Frontal cortex (tissue), 4 donors: Measurements from ENCODE around the gene SLC44A5. TPM values are rescaled to one million over a fixed set of nuclear protein-coding genes. Genes with fewer than 3 reads are reported as not detected.
"Not testable (repeated sequence)": the region's sequence is repeated elsewhere in the genome, so short reads cannot be mapped to it uniquely, and the experiment has no call there.

Source experiments
- DNase-seq, 2 donors: peaks; one replicate each; pipeline ENCODE4 v3.0.0; 2012; ENCODE audit warnings: low spot score in 2 of 2
- FAIRE-seq: peaks from 2 replicates; lab custom pipeline; 2012; peaks lifted over from hg19 to GRCh38; lab: Jason Lieb, UNC
- total RNA-seq: library from RNA; depleted of rRNA; stranded (reverse); fragments of >200 nt; gene quantifications from one replicate; pipeline ENCODE4 v1.2.3, GENCODE V29; 2014
- donor health status: control.
- donor health status: control.
- donor health status: control.

The SLC44A5 gene
- total RNA-seq, 1 donor from 2014 or later, result 162 TPM

- DNase-seq, result no peak
- FAIRE-seq, result no peak
Observed at GRCh38 chr1:75529488-75529887, 81.4 kb downstream of the SLC44A5 start.

- no peak for FAIRE-seq
- no peak for DNase-seq
Observed at GRCh38 chr1:75528001-75528400, 82.9 kb downstream of the SLC44A5 start.

GRCh38 chr1:75522389-75522788, 88.5 kb downstream of the SLC44A5 start:
- DNase-seq, result no peak
- FAIRE-seq, result no peak

GRCh38 chr1:75521658-75522057, 89.3 kb downstream of the SLC44A5 start:
- no peak for DNase-seq
- FAIRE-seq, result no peak

GRCh38 chr1:75520862-75521475, 89.9 kb downstream of the SLC44A5 start:
- FAIRE-seq (no peak), DNase-seq (no peak)

- no peak for FAIRE-seq
- no peak for DNase-seq
Observed at GRCh38 chr1:75519651-75520427, 91.1 kb downstream of the SLC44A5 start.

- FAIRE-seq, result no peak
- DNase-seq, result no peak
Observed at GRCh38 chr1:75518686-75519085, 92.2 kb downstream of the SLC44A5 start.

GRCh38 chr1:75514270-75514669, 96.6 kb downstream of the SLC44A5 start:
- no peak for FAIRE-seq
- no peak for DNase-seq

- FAIRE-seq (no peak), DNase-seq (no peak)
Observed at GRCh38 chr1:75506976-75507375, 103.9 kb downstream of the SLC44A5 start.

- no peak for FAIRE-seq
- DNase-seq, result no peak
Observed at GRCh38 chr1:75503221-75503974, 107.5 kb downstream of the SLC44A5 start.

GRCh38 chr1:75502776-75503175, 108.1 kb downstream of the SLC44A5 start:
- no peak for FAIRE-seq
- DNase-seq, result no peak

GRCh38 chr1:75501577-75502295, 109.2 kb downstream of the SLC44A5 start:
- DNase-seq, result no peak
- no peak for FAIRE-seq

GRCh38 chr1:75492011-75492410, 118.9 kb downstream of the SLC44A5 start:
- no peak for FAIRE-seq
- DNase-seq, result no peak

GRCh38 chr1:75487399-75487798, 123.5 kb downstream of the SLC44A5 start:
- FAIRE-seq (no peak), DNase-seq (no peak)

GRCh38 chr1:75484789-75485188, 126.1 kb downstream of the SLC44A5 start:
- no peak for FAIRE-seq

GRCh38 chr1:75482951-75483350, 128.0 kb downstream of the SLC44A5 start:
- DNase-seq (no peak), FAIRE-seq (no peak)

More at GRCh38 chr1:75484789-75485188, 126.1 kb downstream of the SLC44A5 start:
- no peak for DNase-seq

GRCh38 chr1:75476486-75476885, 134.4 kb downstream of the SLC44A5 start:
- DNase-seq, FAIRE-seq: not testable (repeated sequence)

GRCh38 chr1:75475696-75476095, 135.2 kb downstream of the SLC44A5 start:
- FAIRE-seq, result no peak

GRCh38 chr1:75472971-75473603, 137.8 kb downstream of the SLC44A5 start:
- FAIRE-seq (no peak), DNase-seq (no peak)

More at GRCh38 chr1:75475696-75476095, 135.2 kb downstream of the SLC44A5 start:
- DNase-seq, result no peak
